GM18909 (cell line): Measurements from ENCODE around the gene CIAPIN1.

Experiments used
- ATAC-seq: cut with Tn5 transposase; IDR thresholded peaks from one replicate; pipeline ENCODE4 v1.9.1; 2021; ENCODE audit warnings: mild to moderate bottlenecking; ENCODE audit not compliant: unreplicated experiment, poor library complexity

The CIAPIN1 gene

DNA sequence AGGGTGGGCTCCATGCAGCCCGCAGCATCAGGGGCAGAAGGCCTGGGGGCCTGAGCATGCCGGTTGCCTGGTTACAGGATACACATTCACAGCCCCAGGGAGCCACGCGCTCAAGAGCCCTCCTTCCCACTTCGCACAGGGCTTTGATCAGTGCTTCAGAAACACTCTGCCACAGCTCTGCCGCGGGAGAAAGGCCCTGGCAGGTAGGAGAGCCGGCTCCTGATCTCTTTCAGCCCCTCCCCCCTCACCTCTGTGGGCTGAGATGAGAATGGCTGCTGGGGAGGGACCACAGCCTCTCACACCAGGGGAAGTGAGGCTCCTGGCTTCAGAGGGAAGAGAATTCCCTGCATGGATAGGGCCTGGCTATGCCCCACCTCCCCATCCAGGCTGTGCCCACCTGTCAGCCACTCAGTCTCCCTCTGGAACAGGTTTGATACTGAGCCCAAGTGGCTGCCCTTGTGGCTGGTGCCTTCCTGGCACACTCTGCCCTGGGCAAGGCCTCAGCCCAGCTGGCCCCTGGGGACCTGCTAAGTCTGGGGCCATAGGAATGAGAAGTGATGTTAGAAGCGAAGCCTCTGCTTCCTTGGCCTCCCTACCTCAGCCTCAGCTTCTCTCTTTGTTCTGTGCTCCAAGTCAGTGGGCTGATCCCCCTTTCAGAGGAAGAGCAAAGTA lies 30.5 kb upstream of the CIAPIN1 start:
- no peak for ATAC-seq

DNA sequence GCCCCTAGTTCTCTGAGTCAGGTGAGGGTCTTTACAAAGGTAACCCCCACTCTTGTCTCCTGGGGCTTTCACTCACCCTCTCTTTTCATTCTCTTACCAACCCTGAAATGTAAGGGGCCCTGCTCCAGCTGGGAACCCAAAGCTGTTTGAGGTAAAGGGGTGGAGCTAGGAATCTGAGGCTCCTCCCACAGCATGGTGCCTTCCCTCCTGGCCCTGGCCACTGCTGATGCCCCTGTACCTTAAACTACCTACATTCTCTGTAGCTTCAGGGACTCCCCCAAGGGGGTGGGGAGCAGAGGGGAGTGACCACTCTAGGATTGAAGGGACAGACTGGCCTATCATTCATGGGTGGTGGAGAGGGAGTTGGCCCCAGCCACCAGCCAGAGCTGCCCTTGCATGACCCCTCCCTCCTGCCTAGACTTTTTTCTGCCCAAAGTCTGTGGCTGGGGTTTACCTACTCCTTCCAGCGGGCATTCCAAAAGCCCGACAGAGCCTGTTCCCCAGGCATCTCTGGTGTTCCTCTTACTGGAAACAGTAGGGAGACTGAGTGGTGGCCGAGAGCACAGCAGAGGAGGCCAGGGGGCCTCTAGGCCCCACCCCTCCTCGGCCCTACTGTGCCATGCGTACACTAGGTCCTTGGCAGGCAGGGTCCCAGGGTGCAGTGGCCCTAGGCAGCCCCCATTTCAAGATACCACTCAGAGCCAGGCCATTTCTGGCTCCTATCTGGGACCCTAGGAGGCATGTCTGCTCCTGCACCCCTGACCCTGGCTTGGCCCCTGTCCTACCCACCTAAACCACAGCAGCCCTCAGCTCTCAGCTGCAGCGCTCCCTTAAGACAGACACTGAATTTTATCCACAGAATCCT lies 29.6 kb upstream of the CIAPIN1 start:
- no peak for ATAC-seq

DNA sequence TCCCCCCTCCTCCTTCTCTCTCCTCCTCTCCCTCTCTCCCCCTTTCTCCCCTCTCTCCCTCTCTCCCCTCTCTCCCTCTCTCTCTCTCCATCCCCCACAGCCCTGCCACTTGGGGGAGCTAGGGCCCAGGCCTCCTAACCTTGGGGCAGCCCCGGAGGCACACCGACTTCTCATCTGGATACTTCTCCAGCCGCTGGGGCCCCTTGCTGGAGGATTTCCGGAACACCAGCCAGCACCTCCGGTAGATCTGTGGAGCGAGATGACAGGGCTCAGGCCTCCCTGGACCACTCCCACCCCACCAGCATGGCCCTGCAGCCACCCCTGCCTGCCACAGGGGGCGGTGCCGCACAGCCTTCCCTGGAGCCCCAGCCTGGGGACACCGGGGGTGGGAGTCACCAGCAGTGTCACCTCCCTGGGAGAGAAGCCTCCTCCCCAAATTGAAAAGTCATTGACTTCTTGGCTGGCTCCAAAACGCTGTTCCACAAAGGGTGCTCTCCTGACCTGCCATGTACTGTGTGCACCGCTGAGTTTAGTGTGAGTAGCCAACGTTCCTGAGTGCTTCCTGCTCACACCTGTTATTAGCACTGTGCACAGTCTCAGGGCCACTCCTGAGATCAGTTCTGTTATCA lies 28.6 kb upstream of the CIAPIN1 start:
- peak; percentile 91 for ATAC-seq

GRCh38 chr16:57474671-57475661 lies 27.8 kb upstream of the CIAPIN1 start:
- ATAC-seq, result no peak

DNA sequence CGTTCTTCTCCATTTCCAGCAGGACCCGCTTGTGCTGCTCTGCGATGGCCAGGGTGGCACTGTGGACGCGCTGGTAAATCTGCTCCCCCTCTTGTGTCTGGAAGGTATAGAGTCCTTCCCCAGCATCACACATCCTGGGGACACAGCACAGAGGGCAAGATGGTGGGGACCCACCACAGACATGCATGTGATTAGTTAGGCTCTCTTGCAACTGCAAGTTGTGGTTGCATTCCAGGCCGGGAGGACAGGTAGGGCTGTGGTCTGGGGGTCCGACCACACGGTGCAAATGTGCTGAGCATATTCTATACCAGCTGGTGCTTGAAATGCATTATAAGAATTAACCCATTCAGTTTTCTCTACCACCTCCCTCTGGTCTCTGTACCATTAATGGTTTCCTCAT lies 26.7 kb upstream of the CIAPIN1 start:
- ATAC-seq, result no peak

GRCh38 chr16:57473176-57473840 lies 26.1 kb upstream of the CIAPIN1 start:
- no peak for ATAC-seq

- no peak for ATAC-seq
These were observed 25.5 kb upstream of the CIAPIN1 start for GRCh38 chr16:57472665-57473060.

- ATAC-seq, result no peak
These were observed 24.9 kb upstream of the CIAPIN1 start for GRCh38 chr16:57471852-57472664.

- no peak for ATAC-seq
These were observed 24.0 kb upstream of the CIAPIN1 start for GRCh38 chr16:57471209-57471608.

DNA sequence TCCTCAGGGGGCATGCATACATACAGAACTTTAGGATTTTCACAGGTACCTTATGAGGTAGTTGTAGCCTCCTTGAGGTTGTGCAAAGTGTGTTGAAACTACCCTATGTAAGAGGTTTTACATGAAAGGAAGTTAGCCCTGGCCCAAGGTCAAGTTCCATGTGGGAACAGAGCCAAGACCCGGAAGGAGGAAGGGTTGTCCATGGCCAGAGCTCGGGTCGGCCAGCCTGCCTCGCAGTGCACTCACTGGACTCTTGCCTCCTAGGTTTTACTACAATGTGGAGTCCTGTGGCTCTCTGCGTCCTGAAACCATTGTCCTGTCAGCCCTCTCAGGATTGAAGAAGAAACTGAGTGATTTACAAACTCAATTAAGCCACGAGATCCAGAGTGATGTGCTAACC lies 23.5 kb upstream of the CIAPIN1 start:
- no peak for ATAC-seq

- no peak for ATAC-seq
These were observed 22.8 kb upstream of the CIAPIN1 start for GRCh38 chr16:57469917-57470470.

DNA sequence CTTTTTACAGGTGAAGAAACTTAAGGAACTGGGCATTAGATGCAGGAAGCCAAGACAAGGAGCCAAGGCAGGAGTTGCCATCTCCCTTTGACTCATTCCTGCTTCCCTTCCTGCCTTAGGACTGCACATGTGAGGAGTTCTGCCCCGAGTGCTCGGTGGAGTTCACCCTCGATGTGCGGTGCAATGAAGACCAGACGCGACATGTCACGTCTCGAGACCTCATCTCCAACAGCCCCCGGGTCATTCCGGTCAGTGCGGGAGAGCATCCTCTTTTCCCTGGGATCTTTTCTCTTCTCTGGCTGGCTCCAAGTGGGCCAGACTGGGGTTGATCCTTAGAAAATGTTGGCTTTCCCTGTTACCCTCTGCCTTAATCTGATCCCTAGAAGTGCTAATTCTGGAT lies 21.9 kb upstream of the CIAPIN1 start:
- ATAC-seq, result no peak

GRCh38 chr16:57468346-57468745 lies 21.2 kb upstream of the CIAPIN1 start:
- ATAC-seq, result no peak

- ATAC-seq, result no peak
These were observed 17.3 kb upstream of the CIAPIN1 start for GRCh38 chr16:57464523-57464922.

DNA sequence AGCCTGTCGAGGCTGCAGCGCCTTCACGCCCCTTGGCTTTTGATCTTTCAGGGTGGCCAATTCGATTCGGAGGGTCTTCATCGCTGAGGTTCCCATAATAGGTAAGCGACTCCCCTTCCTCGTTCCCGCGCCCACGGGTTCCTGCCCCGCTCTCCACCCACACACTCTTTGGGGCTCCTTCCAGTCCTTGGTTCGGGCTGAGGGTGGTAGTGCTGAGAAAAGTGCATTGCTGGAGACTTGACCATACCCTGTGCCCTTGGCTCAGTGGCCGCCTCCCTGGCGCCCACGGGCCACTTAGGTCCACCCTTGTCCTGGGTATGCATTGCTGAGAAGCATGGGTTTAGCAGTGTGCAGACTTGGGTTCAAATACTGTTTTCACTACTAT lies 15.8 kb upstream of the CIAPIN1 start:
- peak; percentile 18 for ATAC-seq

DNA sequence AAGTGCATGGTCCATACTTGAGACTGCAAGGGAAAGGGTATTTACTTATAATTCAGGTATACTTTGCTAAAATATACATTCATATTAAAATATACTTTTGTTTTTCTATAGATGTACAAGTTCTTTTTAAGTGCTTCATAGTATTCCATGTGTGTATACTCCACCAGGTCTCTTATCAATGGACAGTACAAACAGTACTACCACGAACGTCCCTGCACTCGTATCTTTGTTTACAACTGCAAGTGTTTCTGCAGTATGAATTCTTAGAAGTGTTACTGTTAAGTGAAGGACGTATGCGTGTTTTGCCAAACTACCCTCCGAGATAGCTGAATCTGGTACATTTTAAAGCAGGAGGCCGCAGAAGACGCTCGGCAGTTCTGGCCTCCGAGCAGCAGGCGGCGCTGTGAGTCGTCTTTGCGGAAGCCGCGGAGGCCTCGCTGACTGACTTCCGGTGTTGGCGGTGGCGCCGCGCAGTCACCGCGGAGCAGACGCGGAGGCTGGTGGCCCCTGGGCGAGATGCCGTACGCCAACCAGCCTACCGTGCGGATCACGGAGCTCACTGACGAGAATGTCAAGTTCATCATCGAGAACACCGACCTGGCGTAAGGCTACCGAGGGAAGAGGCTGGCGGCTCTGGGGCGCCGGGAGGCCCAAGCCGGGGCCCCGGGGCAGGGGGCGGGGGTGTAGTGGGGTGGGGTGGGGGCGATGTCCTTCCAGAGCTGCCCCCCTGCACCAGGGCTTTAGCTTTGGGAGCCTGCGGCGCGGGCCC lies 15.2 kb upstream of the CIAPIN1 start, which contains the start of gene POLR2C:
Gene POLR2C (plus strand): TSS at position 471 of the 769 bp plus-strand sequence. CDS start 46 bp downstream, at position 517.
- peak; percentile 84 for ATAC-seq

- ATAC-seq, result no peak
These were observed 4.8 kb upstream of the CIAPIN1 start for GRCh38 chr16:57452021-57452420.
